ENCODE results near the gene NUP62. TPM values are rescaled to one million over a fixed set of nuclear protein-coding genes. Genes with fewer than 3 reads are reported as not detected.
"Not testable (repeated sequence)": the region's sequence is repeated elsewhere in the genome, so short reads cannot be mapped to it uniquely, and the experiment has no call there.

The NUP62 gene, protein sequence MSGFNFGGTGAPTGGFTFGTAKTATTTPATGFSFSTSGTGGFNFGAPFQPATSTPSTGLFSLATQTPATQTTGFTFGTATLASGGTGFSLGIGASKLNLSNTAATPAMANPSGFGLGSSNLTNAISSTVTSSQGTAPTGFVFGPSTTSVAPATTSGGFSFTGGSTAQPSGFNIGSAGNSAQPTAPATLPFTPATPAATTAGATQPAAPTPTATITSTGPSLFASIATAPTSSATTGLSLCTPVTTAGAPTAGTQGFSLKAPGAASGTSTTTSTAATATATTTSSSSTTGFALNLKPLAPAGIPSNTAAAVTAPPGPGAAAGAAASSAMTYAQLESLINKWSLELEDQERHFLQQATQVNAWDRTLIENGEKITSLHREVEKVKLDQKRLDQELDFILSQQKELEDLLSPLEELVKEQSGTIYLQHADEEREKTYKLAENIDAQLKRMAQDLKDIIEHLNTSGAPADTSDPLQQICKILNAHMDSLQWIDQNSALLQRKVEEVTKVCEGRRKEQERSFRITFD
- total RNA-seq: 26.8 TPM
- long read RNA-seq, transcript NUP62-202 (2 exons, 3,479 nt): major isoform, 11 of 34 reads
- long read RNA-seq, partial matches to known transcripts: 0 of 34 reads
- long read RNA-seq, other reads (novel, unspliced or antisense): 20 of 34 reads

DNA sequence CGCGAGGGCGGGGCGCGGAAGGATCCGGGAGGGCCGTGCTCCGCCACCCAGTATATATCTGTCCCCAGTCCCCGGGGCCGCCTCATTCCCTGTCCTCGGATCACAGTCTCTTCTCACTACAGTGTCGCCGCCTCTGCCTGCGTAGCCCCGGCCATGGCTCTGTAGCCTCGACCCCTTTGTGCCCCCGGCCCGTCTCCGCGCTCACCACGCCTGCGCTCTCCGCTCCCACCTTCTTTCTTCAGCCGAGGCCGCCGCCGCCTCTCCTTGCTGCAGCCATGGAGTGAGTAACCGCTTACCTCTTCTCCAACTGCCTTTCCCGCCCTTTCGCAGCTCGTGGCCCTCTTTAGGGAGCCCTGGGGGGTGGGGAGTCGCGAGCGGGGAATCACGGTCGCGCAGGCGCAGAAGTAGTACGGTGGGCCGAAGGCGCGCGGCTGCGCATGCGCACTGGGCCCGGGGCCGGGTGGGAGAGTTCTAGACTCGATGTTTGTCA is at the start of gene NUP62, which contains the start of gene ATF5:
TSS of gene NUP62 (minus strand) at position 384 of the 490 bp plus-strand sequence. CDS start 19,697 bp downstream, outside the sequence.
TSS of gene ATF5 (plus strand) at position 85 of the 490 bp plus-strand sequence. CDS start 1,646 bp downstream, outside the sequence.
- intact Hi-C loops (cut with DNase I): loop anchor here (1.0 kb wide), 1 partner anchor 96 kb away; the partner anchor contains the start of gene VRK3
- DNase-seq (ENCODE audit: low spot score): peak; percentile 93

DNA sequence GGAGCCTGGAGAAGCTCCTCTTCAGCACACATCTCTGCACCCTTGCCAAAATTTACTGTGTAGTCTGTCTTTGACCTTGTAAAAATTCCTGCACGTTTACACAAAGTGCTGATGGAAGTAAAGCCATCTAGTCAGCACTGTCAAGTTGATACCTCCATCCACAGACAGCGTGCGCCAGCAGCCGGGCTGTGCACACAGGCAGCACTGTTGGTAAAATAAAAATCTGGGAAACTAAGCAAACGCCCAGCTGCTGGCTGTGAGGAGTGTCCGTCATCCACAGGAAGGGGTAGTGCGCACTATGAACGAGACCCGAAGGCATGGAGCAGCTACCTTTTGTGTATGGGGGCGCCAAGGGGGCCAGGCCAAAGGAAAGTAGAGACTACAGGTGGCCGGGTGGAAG is 49.0 kb upstream of the NUP62 start:
- DNase-seq (ENCODE audit: low spot score): no peak
- intact Hi-C loops (cut with DNase I): no loop called here

DNA sequence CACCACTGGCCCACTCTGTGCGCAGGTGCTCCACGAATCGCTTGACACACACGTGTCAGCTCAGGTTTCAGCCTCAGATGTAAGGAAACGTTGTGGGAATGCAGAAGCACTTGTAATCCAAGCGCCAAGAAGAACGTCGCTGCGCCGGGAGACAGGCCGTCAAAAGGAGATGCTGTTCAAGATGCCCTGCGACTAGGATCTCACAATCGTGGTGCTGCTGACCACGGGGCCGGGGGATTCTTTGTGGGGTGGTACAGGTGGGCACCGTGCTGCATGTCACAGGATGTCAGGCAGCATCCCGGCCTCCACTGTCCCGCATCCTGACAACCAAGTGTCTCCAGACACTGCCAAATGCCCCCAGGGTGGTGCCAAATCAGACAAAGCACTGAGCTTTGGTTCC is 48.6 kb upstream of the NUP62 start:
- DNase-seq (ENCODE audit: low spot score): no peak
- intact Hi-C loops (cut with DNase I): no loop called here

DNA sequence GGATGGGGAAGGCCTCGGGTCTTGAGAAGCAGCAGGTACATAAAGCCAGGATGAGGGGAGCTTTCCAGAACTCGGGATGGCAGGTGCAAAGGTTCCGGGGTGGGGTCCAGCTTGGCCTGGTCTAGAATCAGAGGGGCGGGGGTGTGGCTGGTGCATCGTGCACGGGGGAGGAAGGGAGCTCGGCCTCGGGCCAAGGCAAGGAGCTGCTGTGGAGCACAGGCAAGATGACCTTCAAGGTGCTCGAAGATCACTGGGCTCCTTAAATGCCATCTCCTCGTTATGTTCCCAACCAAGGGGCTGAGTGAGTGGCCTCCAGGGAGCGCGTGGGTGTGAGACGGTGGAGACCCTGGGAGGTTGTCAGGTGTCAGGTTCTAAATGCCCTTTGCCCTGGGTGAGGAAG is 47.8 kb upstream of the NUP62 start:
- DNase-seq (ENCODE audit: low spot score): no peak
- intact Hi-C loops (cut with DNase I): no loop called here

DNA sequence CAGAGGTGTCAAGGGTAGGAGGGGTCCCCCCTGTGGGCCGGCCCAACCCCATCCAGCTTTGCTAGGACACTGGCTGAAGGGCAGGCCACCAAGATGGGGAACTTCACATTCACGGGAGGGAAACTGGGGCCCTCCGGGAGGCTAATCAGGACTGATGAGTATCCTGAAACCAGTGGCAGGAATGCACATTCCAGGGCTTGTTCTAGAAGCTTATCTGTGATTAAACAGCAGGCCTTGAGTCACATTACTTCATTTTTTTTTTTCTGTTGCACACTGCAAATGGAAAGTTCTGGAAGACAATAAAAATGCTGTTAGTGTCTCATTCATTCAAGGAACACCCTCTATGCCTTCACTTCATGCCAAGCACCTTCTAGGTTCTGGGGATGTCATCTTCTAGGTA is 47.2 kb upstream of the NUP62 start:
- intact Hi-C loops (cut with DNase I): no loop called here
- DNase-seq (ENCODE audit: low spot score): no peak

DNA sequence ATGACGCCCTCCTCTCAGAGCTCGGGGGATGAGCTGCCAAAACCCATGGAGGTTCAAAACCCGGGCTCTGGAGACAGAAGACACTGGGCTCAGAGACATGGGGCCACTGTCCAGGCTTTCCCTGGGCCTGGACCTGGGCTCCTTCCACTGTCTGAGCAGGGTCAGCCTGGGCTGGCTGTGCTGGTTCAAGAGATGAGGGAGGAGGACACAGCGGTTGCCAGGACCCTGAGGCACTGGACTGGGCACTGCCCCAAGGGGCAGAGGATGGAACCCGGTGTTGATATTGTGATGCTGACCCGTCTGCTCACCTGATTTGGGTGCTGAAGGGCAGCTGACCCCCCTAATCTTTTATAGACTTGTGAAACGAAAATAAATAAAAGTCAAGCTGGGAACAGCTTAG is 45.7 kb upstream of the NUP62 start:
- no peak for DNase-seq (ENCODE audit: low spot score)
- intact Hi-C loops (cut with DNase I): no loop called here

DNA sequence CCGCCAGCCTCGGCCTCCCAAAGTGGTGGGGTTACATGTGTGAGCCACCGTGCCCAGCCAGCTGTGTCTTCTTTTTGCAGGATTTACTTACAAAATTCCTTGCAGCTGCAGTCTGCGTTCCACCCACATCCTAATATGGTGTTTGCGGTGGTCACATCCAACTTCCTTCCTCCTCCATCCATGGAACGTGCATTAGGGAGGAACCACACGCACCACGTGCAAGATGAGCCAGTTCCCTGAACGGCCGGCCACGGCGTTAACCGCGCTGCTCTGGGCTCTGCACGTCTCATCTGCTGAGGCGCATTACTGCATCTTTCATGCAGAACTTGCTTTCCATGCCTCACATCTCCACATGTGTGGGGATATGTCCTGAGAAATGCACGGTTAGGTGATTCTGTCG is 44.7 kb upstream of the NUP62 start:
- intact Hi-C loops (cut with DNase I): no loop called here
- no peak for DNase-seq (ENCODE audit: low spot score)

DNA sequence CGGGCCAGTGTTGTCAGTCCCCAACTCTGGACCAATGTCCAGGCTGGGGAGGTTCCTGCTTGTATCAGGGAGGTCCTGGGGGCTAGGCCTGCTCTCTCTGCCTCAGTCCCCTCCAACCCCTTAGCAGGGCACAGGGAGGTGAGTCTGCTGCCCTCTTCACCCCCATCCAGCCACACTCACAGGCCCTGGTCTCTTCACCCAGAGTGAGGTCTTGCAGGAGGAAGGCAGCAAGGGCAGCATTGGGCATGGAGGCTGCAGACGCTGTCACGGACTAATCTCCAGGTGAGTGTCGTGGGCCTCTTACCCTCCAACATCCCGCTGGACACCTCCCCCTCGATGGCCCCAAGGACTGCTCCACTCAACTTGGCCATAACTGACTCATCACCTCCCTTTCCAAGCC is 43.5 kb upstream of the NUP62 start:
- DNase-seq (ENCODE audit: low spot score): no peak

DNA sequence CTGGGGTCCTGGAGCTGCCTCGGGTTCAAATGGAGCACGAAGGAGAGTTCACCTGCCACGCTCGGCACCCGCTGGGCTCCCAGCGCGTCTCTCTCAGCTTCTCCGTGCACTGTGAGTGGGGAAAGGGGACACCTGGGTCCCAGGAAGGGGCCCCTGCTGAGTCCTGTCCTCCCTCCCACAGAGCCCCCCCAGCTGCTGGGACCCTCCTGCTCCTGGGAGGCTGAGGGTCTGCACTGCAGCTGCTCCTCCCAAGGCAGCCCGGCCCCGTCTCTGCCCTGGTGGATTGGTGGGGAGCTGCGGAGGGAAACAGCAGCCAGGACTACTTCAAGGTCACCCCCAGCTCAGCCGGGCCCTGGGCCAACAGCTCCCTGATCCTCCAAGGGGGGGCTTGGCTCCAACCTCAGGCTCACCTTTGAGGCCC is 42.7 kb upstream of the NUP62 start:
- intact Hi-C loops (cut with DNase I): no loop called here
- no peak for DNase-seq (ENCODE audit: low spot score)

More for the DNA sequence above, 43.5 kb upstream of the NUP62 start:
- intact Hi-C loops (cut with DNase I): no loop called here

DNA sequence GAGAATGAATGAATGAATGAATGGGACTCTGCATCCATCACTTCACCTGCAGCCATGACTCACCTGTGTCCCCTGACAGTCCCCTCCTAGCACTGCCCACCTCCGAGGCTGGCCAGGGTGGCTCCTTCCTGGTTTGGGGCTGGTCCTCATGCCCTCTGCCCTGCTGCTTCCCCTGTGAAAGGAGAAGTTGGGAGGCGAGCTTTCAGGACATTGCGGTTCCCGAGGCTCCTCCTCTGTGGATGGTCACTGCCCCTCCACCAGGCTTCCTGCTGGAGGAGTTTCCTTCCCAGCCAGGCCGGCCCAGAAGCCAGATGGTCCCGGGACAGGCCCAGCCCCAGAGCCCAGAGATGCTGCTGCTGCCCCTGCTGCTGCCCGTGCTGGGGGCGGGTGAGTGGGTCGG is 40.1 kb upstream of the NUP62 start:
- intact Hi-C loops (cut with DNase I); DNase-seq (ENCODE audit: low spot score): not testable (repeated sequence)

DNA sequence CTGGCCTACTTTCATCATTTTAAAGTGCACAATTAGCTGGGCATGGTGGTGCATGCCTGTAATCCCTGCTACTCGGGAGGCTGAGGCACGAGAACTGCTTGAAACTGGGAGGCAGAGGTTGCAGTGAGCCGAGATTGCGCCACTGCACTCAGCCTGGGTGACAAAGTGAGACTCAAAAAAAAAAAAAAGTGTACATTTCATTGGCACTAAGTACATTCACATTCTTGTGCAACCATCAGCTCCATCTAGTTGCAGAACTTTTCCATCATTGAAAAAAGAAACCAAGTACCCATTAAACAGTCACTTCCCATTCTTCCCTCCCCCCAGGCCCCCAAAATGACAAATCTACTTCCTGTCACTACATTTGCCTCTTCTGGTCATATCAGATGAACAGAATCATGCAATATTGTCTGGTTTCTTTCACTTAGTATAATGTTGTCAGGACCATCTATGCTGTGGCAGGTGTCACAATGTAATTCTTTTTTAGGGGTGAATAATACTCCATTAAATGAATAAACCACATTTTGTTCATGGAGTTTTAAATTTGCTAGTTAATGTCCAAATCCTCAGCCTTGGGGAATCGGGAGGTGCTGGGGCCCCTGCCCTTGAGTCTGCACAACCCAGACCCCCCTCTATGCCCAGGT is 39.1 kb upstream of the NUP62 start:
- no peak for DNase-seq (ENCODE audit: low spot score)

DNA sequence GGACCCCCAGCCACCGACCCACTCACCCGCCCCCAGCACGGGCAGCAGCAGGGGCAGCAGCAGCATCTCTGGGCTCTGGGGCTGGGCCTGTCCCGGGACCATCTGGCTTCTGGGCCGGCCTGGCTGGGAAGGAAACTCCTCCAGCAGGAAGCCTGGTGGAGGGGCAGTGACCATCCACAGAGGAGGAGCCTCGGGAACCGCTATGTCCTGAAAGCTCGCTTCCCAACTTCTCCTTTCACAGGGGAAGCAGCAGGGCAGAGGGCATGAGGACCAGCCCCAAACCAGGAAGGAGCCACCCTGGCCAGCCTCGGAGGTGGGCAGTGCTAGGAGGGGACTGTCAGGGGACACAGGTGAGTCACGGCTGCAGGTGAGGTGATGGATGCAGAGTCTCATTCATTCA is 31.7 kb upstream of the NUP62 start, which contains the start of gene SIGLEC11:
TSS of gene SIGLEC11 (minus strand) at position 193 of the 400 bp plus-strand sequence. CDS start at position 102, 91 bp downstream.
- intact Hi-C loops (cut with DNase I); DNase-seq (ENCODE audit: low spot score): not testable (repeated sequence)

More for the DNA sequence above, 39.1 kb upstream of the NUP62 start:
- intact Hi-C loops (cut with DNase I): no loop called here

DNA sequence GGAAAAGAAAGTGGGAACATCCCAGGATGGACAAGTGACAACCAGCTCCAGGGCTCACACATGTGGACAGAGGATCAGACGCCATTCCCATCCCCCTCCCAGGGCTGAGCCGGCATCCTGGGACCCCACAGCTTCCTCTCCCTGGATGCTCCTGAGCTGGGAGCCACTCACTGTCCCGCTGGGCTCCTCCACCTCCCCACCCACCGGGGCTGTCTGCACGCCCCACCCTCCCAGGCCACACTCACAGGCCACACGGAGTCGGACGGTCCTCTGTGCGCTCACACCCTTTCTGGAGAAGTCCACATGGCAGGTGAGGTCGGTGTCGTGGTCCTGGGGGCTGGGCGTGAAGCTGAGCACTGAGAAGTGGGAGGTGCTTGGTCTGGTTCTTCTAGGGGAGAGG is 30.6 kb upstream of the NUP62 start:
- DNase-seq (ENCODE audit: low spot score); intact Hi-C loops (cut with DNase I): not testable (repeated sequence)

DNA sequence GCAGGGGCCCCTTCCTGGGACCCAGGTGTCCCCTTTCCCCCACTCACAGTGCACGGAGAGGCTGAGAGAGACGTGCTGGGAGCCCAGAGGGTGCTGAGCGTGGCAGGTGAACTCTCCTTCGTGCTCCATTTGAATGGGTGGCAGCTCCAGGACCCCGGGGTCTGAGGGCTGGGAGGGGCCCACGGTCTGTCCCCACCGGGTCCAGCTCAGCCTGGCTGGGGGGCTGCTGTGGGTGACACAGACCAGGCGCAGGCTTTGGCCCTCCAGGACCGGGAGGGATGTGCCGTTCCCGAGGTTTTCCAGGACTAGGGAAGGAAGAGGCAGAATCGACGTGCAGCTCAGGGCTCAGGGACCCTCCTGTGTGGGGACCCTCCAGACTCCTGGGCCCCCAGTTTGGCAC is 29.3 kb upstream of the NUP62 start:
- DNase-seq (ENCODE audit: low spot score); intact Hi-C loops (cut with DNase I): not testable (repeated sequence)

DNA sequence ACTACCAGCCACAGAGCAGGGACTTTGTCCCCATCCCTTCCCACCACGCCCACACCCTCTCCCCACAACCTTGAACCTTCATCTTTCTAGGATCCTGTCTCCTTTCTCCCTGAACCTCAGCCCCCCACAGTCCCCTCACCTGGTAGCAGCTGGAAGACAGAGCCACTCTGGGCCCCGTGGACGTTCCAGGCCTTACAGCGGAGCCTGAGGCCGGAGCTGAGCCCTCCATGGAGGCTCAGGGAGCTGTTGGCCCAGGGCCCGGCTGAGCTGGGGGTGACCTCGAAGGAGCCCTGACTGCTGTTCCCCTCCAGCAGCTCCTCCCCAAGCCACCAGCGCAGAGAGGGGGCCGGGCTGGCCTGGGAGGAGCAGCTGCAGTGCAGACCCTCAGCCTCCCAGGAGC is 28.8 kb upstream of the NUP62 start:
- intact Hi-C loops (cut with DNase I); DNase-seq (ENCODE audit: low spot score): not testable (repeated sequence)

DNA sequence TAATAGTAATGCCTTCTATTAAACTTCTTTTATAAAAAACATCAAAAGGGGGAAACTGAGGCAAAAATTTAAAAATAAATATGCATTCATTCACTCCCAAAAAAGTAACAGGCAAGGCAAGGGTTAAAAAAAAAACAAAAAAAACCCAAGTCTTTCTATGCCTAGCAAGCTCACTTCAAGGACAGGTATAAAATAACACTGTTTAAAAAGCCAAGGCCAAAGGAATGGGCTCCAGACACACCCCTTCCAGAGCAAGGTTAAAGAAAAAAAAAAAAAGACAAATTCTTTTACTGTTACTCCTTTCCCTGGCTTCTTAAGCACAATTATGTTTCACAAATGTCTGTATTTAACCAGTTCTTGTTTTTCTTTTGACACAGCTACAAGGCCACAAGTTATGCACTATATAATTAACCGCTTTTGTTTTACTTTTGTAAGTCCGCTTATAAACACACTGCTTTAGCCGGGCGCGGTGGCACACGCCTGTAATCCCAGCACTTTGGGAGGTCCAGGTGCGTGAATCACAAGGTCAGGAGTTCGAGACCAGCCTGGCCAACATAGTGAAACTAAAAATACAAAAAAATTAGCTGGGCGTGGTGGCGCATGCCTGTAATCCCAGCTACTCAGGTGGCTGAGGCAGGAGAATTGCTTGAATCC is 28.1 kb upstream of the NUP62 start:
- no peak for DNase-seq (ENCODE audit: low spot score)
- intact Hi-C loops (cut with DNase I): no loop called here

DNA sequence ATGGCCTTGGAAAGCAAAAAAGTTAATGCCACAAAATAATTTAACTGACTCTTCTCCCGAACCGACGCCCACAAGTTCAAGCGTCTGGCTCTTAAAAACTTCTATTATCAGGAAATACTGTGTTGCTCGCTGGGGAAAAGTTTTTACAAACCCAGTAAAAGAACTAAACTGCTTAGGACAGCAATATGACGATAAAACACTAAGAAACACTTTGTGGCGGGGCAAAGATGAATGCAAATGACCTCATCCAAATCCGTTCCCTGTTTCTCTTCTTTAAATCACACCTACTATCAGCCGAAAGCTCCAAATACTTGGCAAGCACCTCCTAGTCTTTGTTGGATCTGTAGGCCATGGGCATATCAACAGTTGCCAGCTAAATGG is 26.8 kb upstream of the NUP62 start:
- intact Hi-C loops (cut with DNase I): no loop called here
- DNase-seq (ENCODE audit: low spot score): no peak

DNA sequence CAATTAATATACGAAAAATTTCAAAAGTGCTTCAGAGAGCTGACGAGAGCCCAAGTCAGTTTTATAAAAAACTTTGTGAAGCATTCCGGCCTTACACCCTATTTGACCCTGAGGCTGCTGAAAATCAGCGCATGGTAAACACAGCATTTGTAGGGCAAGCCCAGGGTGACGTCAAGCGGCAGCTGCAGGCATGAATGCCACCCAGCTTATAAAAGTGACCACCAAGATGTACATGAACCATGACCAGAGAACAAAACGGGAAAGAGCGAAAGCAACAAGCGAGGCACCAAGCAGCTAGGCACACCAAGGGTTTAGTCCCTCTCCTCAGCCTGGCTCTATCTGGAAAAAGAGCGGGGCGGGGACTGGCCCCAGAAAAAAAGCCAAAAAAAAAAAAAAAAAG is 25.6 kb upstream of the NUP62 start:
- no peak for DNase-seq (ENCODE audit: low spot score)
- intact Hi-C loops (cut with DNase I): no loop called here

DNA sequence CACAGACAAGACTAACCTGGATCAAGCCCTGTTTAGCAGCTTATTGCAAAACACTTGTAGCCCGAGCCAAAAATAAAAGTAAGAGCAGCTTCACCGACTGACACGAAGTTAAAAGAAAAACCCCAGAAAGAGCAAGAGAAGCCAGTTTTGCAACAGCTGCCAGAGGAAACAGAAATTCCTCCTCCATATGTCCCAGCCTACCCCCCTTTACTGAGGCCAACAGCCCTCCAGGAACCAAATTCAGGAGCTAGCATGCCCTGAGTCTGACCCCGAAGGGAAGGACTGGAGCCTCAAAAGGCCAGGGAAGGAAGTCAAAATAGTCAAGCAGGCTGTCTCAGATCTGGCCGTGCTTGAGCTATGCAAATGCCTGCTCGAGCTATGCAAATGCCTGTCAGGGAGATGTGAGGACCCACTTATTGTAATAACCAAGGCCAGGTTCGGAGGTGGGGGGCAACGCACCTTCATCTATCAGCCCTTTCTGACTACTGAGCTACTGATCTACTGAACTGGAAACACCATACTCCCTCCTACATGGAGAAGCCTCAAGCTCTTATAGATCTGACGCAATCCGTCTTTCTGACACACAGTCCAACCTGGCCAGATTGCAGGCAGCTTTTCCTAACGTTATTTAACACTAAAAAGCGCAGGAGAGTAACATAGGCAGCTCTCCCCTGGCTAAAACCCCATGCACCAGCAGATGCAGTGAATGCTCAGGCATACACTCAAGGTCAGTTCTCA is 25.0 kb upstream of the NUP62 start:
- DNase-seq (ENCODE audit: low spot score): no peak
- intact Hi-C loops (cut with DNase I): no loop called here

All from cardiac septum (tissue), 1 donor.